Parathyroid adenoma (tissue), 2 donors: ENCODE measurements around the gene EPHA6.

Source experiments
- H2AFZ ChIP-seq: fragments of 300-600 bp; sonication (generic); one replicate; pipeline ENCODE4 v1.7.0; 2017; ENCODE audit warnings: antibody characterized with exemption, mild to moderate bottlenecking
- H3K27ac ChIP-seq: fragments of 300-600 bp; sonication (generic); one replicate; pipeline ENCODE4 v1.7.0; 2017
- H3K27me3 ChIP-seq: fragments of 300-600 bp; sonication (generic); one replicate; pipeline ENCODE4 v1.7.0; 2017; ENCODE audit warnings: low read length; ENCODE audit not compliant: control insufficient read depth, insufficient read depth
- H3K36me3 ChIP-seq: fragments of 300-600 bp; sonication (generic); one replicate; pipeline ENCODE4 v1.7.0; 2017; ENCODE audit warnings: low read length; ENCODE audit not compliant: control insufficient read depth, insufficient read depth
- H3K4me1 ChIP-seq: fragments of 300-600 bp; sonication (generic); one replicate; pipeline ENCODE4 v1.7.0; 2017; ENCODE audit warnings: control low read depth
- H3K4me2 ChIP-seq: fragments of 300-600 bp; sonication (generic); one replicate; pipeline ENCODE4 v1.7.0; 2017; ENCODE audit warnings: low read length
- H3K4me3 ChIP-seq: fragments of 300-600 bp; sonication (generic); one replicate; pipeline ENCODE4 v1.7.0; 2017; ENCODE audit warnings: low read depth, low read length
- H3K79me2 ChIP-seq: fragments of 300-600 bp; sonication (generic); one replicate; pipeline ENCODE4 v1.7.0; 2017; ENCODE audit warnings: control low read depth
- H3K9ac ChIP-seq: fragments of 300-600 bp; sonication (generic); one replicate; pipeline ENCODE4 v1.7.0; 2017; ENCODE audit warnings: mild to moderate bottlenecking
- H3K9me3 ChIP-seq: fragments of 300-600 bp; sonication (generic); one replicate; pipeline ENCODE4 v1.7.0; 2017; ENCODE audit warnings: low read length; ENCODE audit not compliant: control insufficient read depth
- CTCF ChIP-seq: fragments of 300-600 bp; sonication (generic); IDR thresholded peaks from one replicate; pipeline ENCODE4 v1.7.0; 2017; ENCODE audit warnings: antibody characterized with exemption, mild to moderate bottlenecking
- donor health status: primary hyperparathyroidism.

The EPHA6 gene

GRCh38 chr3:96958856-96959255, 144.5 kb downstream of the EPHA6 start:
- Histone ChIP-seq H3K4me1 (no peaks in the 10 kb centered on the region), H3K9ac (no peak overlapping the region), H3K9me3 (no peaks in the 10 kb centered on the region), H3K27me3 (no peaks in the 10 kb centered on the region), H3K27ac (no peak overlapping the region), H2AFZ (no peak overlapping the region), H3K4me3 (no peak overlapping the region), H3K79me2 (no peaks in the 10 kb centered on the region), H3K4me2 (no peak overlapping the region), H3K36me3 (no peaks in the 10 kb centered on the region)
- TF ChIP-seq CTCF, result no peak

- Histone ChIP-seq H3K36me3 (no peaks in the 10 kb centered on the region), H3K9ac (no peak overlapping the region)
These were observed 145.1 kb downstream of the EPHA6 start for GRCh38 chr3:96959474-96959873.

GRCh38 chr3:96959901-96960641, 145.7 kb downstream of the EPHA6 start:
- Histone ChIP-seq H3K27me3 (no peaks in the 10 kb centered on the region), H3K79me2 (no peaks in the 10 kb centered on the region), H3K9me3 (no peaks in the 10 kb centered on the region), H3K36me3 (no peaks in the 10 kb centered on the region), H3K4me3 (no peak overlapping the region), H2AFZ (no peak overlapping the region), H3K4me2 (no peak overlapping the region), H3K9ac (no peak overlapping the region), H3K4me1 (no peaks in the 10 kb centered on the region), H3K27ac (no peak overlapping the region)
- TF ChIP-seq CTCF, result no peak

More at GRCh38 chr3:96959474-96959873, 145.1 kb downstream of the EPHA6 start:
- Histone ChIP-seq H3K27ac (no peak overlapping the region), H3K4me2 (no peak overlapping the region), H3K79me2 (no peaks in the 10 kb centered on the region), H3K4me1 (no peaks in the 10 kb centered on the region), H3K27me3 (no peaks in the 10 kb centered on the region), H2AFZ (no peak overlapping the region), H3K4me3 (no peak overlapping the region), H3K9me3 (no peaks in the 10 kb centered on the region)
- TF ChIP-seq CTCF, result no peak

GRCh38 chr3:96960661-96961330, 146.4 kb downstream of the EPHA6 start:
- no peak for TF ChIP-seq CTCF
- Histone ChIP-seq H3K27ac (no peak overlapping the region), H3K27me3 (no peaks in the 10 kb centered on the region), H2AFZ (no peak overlapping the region), H3K9me3 (no peaks in the 10 kb centered on the region), H3K9ac (no peak overlapping the region), H3K79me2 (no peaks in the 10 kb centered on the region), H3K36me3 (no peaks in the 10 kb centered on the region), H3K4me3 (no peak overlapping the region), H3K4me1 (no peaks in the 10 kb centered on the region), H3K4me2 (no peak overlapping the region)

- H3K9me3 ChIP-seq, result no peaks in the 10 kb centered on the region
- H2AFZ ChIP-seq, result no peak overlapping the region
- no peaks in the 10 kb centered on the region for H3K4me1 ChIP-seq
- H3K79me2 ChIP-seq, result no peaks in the 10 kb centered on the region
- no peak for TF ChIP-seq CTCF
- no peaks in the 10 kb centered on the region for H3K27me3 ChIP-seq
- H3K4me3 ChIP-seq, result no peak overlapping the region
- no peak overlapping the region for H3K4me2 ChIP-seq
- no peaks in the 10 kb centered on the region for H3K36me3 ChIP-seq
- no peak overlapping the region for H3K27ac ChIP-seq
- H3K9ac ChIP-seq, result no peak overlapping the region
These were observed 147.2 kb downstream of the EPHA6 start for GRCh38 chr3:96961576-96961975.
